Left lobe of liver (tissue), 2 donors: ENCODE results near the gene CYP51A1. TPM values are rescaled to one million over a fixed set of nuclear protein-coding genes. Genes with fewer than 3 reads are reported as not detected.
"Not testable (repeated sequence)": the region's sequence is repeated elsewhere in the genome, so short reads cannot be mapped to it uniquely, and the experiment has no call there.

Experiments used
- ATAC-seq: fragments of 200-7000 bp; cut with Tn5 transposase; one replicate; pipeline ENCODE4 v1.9.1; 2020; ENCODE audit warnings: mild to moderate bottlenecking, moderate library complexity
- DNase-seq: peaks from one replicate; pipeline ENCODE4 v3.0.0-alpha.2; 2020; ENCODE audit warnings: low spot score
- total RNA-seq: library from RNA; stranded (reverse); gene quantifications from one replicate; pipeline ENCODE4 v1.2.1, GENCODE V29; 2021
- donor health status: DM: no; HTN: no; CAD: no; lungs with moderate emphysema.
- donor health status: DM: no; HTN: yes; CAD: no.

Gene CYP51A1
- 77.5 TPM for total RNA-seq

DNA sequence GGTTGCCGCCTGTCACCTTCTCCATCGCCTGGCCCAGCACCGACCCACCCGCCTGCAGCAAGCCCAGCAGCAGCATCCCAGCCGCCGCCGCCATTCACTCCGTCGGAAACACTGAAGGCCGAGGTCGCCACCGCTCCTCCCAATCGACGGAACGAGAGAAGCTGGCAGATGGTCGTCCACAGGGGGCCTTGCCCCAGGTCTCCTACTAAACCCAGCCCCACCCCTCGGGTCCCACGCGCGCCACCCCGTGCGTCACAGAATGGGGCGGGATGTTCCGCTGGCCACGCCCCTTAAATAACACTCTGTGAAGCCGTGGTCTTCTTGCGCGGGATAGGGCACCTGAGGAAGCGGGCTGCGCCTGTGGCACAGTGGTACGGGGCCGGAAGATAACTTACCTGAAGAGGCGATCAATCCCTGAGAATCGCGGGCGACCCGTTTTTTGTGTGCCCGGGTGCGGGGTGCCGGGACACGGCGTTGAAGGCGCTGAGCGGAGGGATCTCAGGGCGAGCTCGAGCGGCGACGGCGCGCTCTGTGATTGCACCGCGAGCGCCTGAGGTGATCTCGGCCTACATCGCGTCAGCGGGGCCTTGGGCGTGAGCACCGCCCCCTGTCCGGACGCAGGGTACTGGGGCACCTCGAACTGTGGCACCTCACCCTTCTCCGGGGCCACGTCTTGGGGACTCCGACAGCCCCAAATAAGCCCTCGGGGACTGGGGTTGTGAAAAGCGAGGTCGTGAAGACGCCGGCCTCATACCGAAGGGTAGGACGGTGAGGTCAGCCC lies at the start of gene CYP51A1:
TSS of gene CYP51A1 (minus strand) at position 207 of the 781 bp plus-strand sequence. CDS start at position 94, 113 bp downstream.
- ATAC-seq (peak; percentile 91), DNase-seq (peak; percentile 95)

GRCh38 chr7:92178928-92179924 lies 44.9 kb upstream of the CYP51A1 start, which contains the start of gene LRRD1:
Gene LRRD1, minus strand, starts transcription at chr7:92179142. Its CDS starts 13,940 bp downstream, at chr7:92165202.
- ATAC-seq, result peak; percentile 100
- DNase-seq, result peak; percentile 91

- no peak for ATAC-seq
- DNase-seq, result no peak
Measured at GRCh38 chr7:92177362-92177761, 43.1 kb upstream of the CYP51A1 start.

DNA sequence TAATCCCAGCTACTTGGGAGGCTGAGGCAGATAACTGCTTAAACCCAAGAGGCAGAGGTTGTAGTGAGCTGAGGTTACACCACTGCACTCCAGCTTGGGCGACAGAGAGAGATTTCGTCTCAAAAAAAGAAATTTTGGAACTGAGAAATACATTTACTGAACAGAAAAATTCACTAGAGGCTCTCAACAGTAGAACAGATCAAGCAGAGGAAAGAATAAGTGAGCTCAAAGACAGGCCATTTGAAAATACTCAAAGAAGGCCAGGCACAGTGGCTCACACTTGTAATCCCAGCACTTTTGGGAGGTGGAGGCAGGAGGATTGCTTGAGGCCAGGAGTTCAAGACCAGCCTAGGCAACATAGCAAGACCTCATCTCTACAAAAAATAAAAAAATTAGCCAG lies 35.3 kb upstream of the CYP51A1 start:
- DNase-seq, ATAC-seq: not testable (repeated sequence)

- no peak for ATAC-seq
Measured at GRCh38 chr7:92161271-92161670, 27.0 kb upstream of the CYP51A1 start.

DNA sequence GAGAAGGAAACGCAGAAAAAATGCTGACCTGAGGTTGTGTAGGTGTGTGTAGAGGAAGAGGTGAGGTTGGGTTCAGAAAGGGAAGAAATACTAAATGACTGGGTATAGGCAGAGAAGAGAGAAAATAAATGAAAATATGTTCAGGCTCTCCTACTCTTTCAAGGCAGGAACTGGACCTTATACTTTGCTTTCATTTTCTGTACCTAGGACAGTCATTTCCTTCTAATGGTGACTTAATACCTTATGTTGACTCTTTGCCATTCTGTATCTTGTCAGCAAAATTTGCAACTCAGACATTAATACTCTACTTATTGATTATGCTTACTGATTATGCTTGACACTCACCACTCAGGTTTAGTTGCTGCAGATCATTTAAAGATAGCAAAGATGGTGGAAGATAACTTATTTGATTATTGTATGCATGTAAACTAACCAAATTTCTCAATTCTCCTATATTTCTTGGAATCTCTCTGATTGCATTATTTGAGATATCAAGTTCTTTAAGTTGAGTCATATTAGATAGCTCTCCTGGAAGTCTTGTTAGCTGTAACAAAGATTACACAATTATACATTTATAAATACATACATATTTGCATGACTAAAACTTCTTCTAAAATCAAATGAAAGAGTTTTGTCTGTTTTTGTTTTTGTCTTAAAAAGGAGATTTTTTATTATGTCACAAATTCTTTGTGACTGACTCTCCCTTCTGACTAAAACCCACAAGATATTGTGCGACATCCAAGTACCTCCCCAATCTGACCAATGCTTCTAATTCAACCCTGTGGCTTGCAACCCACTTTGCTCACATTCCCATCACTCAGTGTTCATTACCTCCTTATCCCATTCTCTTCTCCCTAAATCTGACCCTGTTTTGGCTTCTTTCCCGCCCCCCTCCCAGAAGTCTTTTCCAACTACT lies 24.6 kb upstream of the CYP51A1 start:
- DNase-seq (no peak), ATAC-seq (no peak)

More at GRCh38 chr7:92161271-92161670, 27.0 kb upstream of the CYP51A1 start:
- DNase-seq, result no peak

DNA sequence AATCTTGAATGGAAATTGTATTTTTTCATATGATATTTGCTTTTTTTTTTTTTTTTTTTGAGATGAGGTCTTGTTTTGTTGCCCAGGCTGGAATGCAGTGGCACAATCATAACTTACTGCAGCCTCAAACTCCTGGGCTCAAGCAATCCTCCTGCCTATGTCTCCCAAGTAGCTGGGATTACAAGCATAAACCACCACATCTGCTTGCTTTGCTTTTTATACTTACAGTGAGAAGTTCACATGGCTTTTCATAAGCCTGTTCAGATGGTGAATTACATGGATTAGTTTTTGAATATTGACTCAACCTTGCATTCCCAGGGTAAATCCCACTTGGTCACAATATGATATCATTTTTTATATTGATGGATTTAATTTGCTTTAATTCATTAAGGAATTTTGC lies 22.7 kb upstream of the CYP51A1 start:
- DNase-seq, result no peak
- no peak for ATAC-seq

- no peak for ATAC-seq
- no peak for DNase-seq
Measured at GRCh38 chr7:92155108-92155739, 20.9 kb upstream of the CYP51A1 start.

GRCh38 chr7:92150450-92151017 lies 16.3 kb upstream of the CYP51A1 start:
- no peak for ATAC-seq
- DNase-seq, result no peak

DNA sequence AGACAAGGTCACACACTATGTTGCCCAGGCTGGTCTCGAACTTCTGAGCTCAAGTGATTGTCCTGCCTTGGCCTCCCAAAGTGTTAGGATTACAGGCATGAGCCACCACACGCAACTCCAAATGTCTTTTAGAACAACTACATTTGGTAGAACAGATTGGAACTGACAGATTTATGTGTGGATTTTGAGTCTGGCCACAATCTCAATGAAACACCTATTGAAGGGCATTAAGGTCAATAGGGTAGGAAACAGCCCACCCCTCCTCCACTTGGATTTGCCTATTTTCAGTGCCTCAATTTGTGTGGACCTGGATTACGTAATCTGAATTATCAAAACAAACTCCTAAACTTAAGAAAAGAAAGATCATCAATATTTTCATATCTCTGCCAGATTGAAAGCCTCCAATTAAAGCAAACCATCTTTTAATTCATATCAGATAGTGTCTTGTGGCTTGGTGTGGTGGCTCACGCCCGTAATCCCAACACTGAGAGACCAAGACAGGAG lies 15.5 kb upstream of the CYP51A1 start:
- ATAC-seq (no peak), DNase-seq (no peak)

GRCh38 chr7:92143192-92143880 lies 9.1 kb upstream of the CYP51A1 start:
- DNase-seq, ATAC-seq: not testable (repeated sequence)

DNA sequence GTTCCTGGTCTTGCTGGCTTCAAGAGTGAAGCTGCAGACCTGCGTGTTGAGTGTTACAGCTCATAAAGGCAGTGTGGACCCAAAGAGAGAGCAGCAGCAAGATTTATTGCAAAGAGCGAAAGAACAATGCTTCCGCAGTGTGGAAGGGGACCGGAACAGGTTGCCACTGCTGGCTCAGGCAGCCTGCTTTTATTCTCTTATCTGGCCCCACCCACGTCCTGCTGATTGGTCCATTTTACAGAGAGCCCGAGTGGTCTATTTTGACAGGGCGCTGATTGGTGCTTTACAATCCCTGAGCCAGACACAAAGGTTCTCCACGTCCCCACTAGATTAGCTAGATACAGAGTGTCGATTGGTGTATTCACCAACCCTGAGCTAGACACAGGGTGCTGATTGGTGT lies 8.5 kb upstream of the CYP51A1 start:
- ATAC-seq, DNase-seq: not testable (repeated sequence)

- no peak for DNase-seq
- ATAC-seq, result no peak
Measured at GRCh38 chr7:92141161-92141560, 6.9 kb upstream of the CYP51A1 start.

DNA sequence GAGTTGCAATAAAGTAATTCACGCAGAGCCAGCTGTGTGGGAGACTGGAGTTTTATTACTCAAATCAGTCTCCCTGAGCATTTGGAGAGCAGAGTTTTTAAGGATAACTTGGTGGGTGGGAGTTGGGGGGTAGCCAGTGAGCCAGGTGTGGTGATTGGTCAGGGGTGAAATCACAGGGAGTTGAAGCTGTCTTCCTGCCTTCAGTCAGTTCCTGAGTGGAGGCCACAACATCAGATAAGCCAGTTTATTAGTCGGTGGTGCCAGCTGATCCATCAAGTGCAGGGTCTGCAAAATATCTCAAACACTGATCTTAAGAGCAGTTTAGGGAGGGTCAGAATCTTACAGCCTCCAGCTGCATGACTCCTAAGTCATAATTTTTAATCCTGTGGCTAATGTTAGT lies 3.3 kb upstream of the CYP51A1 start:
- ATAC-seq (no peak), DNase-seq (no peak)

DNA sequence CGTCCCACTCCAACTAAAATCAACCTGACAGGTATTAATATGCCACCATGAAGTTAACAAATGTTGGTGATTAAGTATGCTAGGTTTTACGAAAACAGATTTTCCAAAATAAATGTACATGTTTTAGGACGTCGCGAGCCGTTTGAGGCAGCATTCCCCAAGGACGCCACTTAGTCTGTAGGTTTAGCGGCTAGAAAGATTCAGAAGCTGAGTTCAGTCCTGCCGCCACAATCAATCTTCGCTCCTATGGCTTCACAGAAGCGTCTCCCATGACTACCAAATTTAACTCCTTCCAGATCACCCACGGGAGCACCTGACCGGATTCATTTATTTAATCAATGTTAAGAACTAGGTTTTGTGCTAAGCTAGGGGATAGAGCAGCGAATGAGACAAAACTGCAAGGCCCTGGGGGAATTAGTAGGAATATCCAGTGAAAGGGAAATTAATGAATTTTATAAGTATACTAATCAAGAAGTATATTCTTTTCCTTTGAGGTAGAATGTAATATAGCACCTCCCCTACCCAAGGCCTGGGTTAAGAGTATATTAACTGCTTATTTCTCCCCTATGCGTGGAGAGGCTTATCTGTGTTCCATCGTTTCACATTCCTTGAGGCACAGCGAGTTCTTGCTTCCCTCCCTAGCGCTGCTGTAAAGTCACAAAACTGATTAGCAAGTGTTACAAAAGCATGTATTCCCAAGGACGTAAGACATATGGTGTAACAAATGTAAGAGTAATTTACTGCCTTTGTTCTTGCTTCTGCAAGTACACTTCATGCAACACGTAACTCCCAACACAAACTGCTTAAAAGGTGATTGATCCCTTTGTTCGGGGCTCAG lies 994 bp upstream of the CYP51A1 start:
- ATAC-seq (peak; percentile 25), DNase-seq (peak; percentile 46)

DNA sequence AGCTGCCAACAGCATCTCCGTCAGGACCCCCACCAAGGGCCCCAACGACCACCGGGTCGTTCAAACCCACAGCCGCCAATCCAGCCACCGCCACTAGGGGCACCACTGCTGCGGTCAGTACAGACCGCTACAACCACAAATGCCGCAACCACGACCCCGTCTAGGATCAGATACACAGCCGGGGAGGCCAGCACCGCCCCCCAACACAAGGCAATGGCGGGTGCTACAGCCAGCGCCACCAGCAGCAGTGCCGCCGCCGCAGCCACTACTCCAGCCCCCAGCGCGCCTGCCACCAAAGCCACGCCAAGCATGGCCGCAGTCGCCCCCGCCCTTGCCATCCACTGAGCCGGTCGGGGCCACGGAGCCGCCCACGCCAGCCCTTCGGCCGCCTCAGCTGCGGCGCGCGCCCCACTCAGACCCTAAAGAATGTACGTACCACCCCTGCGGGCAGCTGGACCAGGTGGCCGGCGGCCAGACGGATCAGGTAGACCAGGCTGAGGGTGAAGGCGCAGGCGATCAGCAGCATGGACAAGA lies 473 bp downstream of the CYP51A1 start:
- DNase-seq (peak; percentile 77), ATAC-seq (peak; percentile 59)

DNA sequence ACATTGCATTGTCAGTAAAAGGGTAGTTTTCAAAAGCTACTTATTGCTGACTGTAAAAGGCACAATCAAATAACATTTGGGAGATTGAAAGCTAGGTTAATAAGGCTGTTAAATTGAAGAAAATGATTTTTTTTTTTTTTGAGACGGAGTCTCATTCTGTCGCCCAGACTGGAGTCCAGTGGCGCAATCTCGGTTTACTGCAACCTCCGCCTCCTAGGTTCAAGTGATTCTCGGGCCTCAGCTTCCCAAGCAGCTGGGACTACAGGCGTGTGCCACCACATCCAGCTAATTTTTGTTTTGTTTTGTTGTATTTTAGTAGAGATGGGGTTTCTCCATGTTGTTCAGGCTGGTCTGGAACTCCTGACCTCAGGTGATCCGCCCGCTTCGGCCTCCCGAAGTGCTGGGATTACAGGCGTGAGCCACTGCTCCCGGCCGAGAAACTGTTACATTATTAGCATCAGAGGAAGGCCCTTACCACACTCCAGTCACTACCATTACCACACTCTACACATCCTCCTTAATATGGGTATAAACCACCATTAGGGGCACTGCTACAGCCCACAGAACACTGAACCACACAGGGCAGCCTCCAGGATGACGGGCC lies 1.0 kb downstream of the CYP51A1 start:
- peak; percentile 8 for ATAC-seq
- DNase-seq, result no peak
